ENCODE data around the gene GNG12.

Gene GNG12

DNA sequence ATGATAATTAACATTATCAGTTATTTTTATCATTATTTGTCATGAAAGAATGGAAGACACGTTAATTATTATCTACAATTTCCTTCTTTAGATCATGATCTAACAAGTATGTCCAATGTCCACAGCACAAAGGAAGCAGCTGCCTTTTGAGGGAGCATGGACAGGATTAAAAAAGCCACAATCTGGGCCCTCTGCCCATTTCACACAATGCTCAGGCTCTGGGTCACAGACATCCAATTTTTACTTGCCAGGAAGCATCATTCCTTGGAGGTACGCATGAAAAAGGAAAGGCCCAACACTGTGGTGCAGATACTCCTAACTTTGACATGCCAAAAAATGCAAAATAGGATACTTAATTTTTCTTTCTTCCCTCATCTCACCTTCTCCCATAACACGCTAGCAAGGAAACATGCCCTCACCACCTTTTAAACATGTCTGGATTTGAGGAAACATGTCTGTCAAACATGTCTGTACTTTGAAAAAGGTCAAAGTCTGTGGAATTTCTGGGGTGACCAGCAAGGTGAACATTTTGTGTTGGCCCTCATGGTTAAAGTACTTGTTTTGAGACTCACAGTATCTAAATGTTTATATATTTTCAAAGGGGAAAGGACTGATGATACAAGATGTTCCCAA lies 108.2 kb downstream of the GNG12 start:
- DNase-seq = no peak

DNA sequence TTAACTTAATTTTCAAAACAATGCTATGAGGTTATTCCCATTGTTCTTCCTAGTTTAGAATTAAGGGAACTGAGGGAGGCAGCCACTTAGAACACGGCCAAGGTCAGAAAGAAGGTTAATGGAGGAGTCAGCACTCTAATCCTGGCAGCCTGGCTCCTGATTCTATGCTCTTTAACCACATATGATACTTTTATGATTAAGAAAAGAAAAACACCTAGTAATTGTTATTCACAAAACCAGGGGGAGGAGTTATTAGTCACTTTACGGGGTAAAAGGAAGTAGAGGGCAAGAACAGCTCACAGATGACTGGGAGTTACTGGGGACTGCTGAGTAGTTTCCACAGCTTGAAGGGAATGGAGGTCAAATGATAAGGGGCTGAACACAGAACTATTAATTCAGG lies 109.6 kb downstream of the GNG12 start:
- no peak for DNase-seq

DNA sequence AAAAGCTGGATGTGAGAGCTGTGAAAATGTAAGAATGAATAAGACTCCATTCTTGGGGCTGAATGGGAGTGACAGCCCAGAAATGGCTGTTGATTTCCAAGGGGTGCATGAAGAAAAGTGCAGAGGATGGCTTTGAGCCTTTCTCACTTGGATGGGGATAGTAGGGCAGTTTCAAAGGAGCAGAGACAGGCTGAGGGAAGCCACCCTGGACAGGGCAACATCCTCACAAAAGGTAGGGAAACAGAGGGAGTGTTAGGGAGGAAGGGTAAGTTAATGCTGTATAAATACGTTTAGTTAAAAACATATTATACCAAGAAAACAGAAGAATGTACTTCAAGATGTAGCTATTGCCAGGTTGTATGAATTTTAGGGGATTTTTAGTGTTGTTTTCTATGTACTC lies 110.1 kb downstream of the GNG12 start:
- DNase-seq = no peak

DNA sequence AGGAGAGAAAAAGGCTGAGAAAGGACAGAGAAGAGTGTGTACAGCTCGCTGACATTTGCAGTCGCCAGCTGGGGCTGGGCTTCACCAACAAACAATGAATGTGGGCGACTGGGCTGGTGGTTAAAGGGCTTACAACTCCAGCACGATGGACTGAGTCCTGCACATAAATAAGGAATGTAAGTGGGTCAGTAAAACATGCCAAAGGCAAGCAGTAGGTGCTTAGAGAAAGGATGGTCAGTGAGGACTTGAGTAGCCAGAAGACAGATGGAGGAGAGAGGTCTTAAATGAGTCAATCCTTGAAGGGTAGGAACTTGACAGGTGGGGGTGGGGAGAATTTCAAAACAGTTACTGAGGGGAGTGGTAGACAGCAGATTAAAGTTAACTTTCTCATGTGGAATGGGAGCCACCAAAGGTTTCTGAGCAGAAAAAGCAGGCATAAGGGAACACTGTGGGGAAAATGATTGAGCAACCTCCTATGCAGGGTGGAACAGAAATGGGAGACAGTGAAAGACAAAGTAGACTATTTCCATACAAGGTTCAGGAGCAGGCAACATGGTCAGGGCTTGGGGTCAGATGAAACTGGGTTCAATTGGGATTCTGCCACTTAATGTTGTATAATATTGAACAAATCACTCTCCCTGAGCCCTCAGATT lies 110.8 kb downstream of the GNG12 start:
- no peak for DNase-seq

DNA sequence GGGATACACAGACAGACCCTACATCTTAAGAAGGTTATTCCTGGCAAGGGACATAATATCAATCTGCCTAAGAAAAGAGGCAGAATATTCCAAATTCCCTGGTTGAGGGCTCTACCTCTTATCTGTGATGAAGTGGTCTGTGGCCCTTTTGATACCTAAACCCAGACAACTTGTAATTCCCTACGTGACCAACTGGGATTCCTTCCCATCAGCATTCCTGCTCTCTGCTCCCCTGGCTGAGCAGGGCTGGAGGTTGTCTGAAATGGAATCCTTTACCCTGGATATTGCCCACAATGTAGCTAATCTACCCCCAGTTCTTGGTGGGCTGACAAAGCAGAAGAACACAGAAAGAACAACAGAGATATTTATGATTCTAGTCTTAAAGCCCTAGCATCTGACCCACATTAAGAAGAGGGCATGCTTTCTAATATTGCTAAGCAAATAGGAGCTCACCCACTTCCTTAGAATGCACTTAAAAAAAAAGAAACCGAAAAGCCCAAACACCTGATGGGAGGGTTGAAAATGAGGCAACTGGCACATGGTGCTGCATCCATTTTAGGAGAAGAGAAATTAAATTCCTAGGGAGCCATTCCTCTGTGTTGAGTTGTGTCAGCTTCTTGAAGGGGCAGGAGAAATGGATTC lies 111.5 kb downstream of the GNG12 start:
- no peak for DNase-seq

DNA sequence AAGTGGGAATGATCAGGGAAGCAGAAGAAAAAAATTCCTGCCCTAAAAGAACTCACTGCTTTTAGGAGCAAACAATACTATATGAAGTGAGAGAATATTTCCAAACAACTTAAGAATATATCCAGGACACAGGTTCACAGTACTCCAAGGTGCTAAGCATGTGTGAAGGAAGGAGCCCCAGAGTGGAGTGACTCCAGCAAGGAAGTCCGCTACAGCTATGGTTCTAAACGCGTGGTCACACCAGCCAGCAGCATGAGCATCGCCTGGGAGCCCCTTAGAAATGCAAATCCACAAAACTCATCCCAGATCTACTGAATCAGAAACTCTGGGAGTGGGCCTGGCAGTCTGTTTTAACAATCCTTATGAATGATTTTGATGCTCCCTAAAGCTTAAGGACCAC lies 112.2 kb downstream of the GNG12 start:
- DNase-seq = no peak

DNA sequence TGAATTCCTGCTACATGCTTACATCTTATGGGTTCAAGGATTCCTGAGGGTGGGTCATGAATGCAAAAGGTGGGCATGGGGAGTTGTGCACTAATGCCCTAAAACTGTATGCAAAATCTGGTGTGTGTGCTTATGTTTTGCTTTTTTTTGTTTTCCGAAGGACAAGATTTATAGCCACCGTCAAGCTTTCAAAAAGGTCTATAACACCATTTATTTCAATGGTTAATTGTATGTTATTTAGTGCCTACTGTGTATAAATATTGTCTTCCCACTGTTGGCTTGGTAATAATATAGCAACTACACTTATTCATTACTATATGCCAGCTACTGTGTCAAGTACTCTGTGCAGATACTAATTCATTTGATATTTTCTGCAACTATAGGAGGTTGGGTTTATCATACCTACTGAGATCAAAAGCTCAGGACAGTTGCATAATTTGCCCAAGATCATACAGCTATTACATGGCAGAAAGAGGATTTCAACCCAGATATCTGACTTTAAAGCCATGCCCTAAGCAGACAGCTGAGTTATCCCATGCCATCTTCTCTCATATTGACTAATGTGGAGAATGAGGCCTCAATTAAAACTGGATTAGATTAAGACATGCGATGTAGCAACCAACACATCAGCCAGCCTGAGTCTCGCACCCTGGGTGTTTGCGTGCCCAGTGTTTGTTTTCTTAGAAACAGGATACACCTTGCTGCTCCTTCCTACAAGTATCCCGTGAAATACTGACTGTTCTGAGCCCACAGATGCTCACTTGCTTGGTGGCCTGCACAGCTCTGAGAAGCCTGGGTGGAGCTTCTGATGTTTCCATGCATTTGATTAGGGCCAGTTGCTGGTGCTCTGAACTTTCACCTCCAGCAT lies 113.7 kb downstream of the GNG12 start:
- DNase-seq = no peak

DNA sequence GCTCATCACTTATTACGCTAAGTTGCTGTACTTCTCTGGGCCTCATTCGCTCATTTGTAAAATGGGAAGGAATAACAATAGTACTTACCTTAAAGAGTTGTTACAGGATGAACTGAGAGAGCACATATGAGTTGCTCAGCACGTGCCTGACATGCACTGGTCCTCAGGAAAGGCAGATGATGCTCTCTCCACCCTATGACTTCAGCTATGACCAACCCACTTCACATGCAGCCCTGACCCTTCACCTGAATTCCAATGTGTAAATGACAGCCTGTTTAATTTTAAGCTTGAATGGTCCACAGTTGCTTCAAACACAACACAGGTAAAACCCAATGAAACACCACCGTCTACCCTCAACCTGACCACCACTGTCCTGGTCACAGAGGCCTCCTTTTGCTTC lies 115.4 kb downstream of the GNG12 start:
- peak; percentile 42 for DNase-seq

DNA sequence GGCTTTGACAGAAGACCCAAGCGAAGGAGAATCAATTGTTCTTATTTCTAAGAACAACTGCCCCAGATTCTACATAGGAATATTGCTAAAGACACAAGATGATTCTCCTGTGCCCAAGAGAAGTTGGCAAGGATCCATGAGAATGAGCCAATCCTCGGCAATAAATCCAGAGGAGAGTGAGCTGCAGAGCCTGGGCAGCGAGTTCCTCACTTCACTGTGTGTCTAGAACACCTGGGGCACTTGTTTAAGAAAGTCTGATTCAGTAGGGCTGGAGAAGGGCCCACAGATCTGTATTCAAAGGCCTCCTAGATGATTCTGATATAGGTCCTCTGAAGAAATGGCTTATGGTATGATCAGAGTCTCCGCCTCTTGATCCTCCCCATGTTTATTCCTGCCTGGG lies 116.5 kb downstream of the GNG12 start:
- peak; percentile 14 for DNase-seq

DNA sequence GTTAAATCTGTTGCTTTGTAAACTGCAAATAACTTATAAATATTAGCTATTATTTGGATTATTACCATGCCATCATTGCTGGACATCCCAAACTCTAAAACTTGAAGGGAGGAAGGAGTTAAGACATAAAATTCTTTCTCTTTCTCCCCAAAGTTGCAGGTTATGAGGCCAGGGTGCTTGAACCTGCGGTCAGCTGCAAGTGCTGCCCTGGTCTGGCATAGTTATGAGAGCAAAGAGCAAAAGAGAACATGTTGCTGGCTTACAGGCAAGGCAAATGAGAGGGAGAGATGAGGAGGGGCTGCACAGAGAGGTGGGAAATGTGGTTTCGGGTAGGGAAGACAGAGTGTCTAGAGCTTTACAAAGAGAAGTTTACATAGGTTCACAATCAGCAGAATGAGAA lies 117.4 kb downstream of the GNG12 start:
- no peak for DNase-seq

DNA sequence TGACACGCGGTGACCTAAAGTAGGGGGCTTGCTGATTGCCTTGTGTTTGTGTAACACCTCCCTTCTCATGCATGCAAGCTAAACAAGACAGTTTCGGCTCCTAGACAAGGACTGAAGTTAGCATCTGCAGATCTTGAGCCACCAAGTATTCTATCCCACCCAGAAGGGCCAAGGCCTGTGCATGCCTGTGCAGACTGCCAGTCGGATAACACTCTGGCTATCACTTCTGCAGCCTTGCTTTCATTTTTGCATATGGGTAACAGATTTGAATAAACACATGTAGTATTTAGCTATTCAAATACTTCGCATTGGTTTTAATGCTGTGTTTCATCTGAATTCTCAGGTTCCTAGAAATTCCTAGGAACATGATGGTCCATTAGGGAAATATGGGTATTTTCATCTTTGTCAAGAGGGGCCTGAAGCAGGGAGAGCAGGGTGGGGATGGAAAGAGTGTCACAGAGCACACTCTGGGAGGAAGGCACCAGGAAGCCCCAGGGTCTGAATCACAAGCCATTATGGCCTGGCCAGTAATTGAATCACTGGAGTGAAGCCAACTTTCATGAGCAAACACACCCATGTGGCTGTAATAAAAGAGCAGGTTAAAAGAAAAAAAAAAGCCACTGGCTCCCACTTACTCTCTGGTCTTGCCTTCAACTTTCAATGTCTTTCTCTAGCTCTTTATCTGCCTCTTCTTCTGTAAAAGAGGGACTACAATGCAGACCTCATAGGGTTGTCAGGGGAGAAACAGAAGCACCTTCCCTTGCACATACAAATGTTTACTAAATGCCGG lies 120.0 kb downstream of the GNG12 start:
- peak; percentile 79 for DNase-seq

DNA sequence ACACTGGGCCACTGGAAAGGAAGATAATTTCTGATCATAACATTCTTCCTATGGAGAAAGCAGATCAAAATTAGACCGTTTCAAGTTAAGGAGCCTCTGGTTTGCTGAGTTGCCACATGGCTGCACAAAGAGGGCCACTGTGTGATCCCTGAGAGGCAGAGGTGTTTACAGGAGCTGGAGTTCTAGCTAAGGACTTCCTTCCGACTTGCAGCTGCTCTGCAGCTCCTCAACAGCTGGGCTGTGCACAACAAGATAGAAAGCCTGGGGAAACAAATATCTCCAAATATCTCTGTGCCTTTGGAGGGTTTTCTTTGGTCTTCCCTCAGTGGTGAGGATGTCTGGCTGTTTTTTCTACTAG lies 121.4 kb downstream of the GNG12 start:
- DNase-seq = peak; percentile 78

DNA sequence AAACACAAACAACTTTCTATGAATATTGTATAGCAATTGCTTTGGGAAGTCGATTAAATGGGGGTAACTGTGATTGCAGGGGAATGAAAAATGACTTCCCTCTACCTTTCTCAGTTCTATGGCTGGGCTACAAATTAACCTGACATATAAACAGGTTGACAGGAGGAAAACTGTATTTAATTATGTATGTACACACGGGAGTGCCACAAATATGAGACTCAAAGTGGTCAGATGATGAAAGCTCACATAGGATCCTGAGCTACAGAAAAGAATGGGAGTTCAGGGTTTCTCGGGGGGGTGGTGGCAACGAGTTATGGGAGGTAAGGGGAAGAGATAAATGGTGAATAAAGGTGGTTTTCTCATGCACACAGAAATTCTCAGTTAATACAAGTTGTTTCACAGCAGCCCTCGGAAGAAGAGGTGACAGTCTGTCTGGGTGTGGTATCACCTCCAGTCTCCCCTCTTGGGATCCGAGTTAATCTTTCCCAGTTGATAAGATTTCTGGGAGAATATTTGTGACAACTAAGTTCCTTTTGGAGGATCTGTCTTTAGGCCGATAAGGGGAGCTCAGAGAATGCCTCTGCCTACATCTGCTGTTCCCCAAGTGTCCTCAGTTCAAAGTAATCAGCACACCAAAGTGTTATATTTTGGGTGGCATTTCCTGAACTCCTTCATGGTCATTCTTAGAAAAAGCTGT lies 122.0 kb downstream of the GNG12 start:
- no peak for DNase-seq

DNA sequence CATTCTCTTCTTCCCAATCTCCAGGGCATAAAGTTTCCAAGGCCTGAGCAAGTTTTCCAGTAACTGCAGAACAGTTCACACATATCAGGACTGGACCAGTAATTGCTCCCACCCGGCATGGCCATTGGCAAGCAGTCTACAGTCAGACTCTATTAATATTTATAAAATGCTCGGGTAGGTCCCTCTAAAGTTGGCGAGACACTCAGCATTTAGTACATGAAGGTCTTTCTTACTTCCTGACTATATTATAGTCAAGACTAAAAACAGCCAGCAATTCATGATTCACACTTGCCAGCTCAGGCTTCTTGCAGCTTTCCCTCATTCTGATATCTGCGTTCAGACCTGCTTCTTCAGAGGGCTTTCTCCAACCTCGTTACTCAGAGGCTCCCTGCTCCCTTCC lies 122.8 kb downstream of the GNG12 start:
- no peak for DNase-seq

DNA sequence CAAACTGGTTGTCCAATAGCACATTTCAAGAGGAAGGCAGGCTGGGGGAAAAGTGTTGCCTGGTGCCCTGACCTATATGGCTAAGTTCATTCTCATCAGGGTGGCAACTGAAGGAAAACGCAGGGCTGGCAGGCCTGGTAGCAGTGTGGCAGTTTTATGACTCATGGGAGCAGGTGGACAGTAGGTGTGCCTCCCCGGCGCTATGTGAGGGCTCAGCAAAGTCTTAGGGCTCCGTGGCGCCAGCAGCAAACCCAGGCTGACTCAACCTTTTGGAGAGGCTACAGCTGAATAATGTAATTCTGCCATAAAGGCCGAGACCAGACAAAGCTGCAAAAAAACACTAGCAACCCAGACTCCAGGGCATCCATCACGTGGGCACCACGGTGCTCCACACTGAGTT lies 124.7 kb downstream of the GNG12 start:
- peak; percentile 31 for DNase-seq

DNA sequence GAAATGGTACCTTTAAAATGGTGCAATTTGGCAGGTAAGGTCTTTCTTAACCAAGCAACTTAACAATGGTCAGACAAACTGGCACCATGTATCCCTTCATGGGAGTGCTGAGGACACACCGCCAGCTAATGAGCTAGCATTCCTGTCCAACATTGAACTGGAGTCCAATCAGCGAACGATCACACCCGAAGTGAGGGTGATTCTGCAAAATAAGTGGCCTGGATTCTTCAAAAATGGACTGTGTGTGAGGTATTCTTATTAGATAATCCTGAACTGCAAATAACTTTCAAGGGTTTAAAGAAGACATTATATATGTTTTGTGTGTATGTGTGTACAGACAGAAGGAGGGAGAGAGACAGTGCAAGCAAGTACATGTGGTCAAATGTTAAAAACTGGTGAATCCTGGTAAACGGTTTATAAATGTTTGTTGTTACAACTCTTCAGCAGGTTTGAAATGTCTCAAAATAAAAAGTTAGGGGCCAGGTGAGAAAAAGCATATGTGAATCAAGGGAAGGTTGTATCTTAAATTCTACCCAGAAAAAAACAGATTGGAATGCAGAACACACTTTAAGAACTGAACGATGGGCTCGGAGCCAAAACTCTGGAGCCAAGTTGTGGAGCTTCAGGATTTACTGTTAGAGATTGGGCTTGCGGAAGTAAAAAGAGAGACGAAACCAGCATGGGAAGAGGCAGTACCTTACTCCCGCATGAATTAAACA lies 127.4 kb downstream of the GNG12 start:
- DNase-seq = no peak

DNA sequence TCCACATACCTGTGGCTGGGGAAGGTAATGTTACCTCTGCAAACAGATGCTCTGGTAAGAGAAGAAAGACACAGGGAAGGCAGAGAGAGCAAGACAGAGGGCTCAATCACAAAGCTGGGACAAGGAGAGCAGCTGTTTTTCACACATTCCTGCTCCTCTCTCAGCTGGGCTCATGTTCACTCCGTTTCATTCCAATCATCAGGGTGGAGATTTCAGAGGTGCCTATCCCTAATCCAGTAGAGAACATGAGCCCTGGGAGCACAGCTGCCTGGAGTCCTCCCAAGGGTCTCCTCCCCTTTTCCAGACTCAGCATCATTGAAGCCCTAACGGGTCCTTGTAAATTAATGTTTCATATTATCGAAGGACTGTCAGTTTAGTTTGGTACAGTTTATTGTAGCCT lies 128.9 kb downstream of the GNG12 start:
- no peak for DNase-seq

DNA sequence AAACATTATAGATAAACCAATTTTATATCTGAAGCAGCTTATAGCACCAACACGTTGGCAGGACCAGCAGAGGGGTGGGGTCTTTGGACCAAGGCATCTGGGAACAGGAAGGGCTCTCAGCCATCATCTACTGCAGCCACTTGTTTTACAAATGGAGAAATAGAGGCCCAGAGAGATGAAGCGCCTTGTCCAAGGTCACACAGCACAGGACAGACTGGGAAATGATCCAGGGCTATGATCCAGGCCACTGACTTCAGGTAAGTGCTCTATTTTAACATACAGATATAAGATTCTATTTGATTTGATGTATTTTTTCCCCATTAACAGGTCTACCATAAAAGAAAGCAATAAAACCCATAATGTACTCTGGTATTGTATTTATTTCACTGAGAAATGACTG lies 131.4 kb downstream of the GNG12 start:
- no peak for DNase-seq

DNA sequence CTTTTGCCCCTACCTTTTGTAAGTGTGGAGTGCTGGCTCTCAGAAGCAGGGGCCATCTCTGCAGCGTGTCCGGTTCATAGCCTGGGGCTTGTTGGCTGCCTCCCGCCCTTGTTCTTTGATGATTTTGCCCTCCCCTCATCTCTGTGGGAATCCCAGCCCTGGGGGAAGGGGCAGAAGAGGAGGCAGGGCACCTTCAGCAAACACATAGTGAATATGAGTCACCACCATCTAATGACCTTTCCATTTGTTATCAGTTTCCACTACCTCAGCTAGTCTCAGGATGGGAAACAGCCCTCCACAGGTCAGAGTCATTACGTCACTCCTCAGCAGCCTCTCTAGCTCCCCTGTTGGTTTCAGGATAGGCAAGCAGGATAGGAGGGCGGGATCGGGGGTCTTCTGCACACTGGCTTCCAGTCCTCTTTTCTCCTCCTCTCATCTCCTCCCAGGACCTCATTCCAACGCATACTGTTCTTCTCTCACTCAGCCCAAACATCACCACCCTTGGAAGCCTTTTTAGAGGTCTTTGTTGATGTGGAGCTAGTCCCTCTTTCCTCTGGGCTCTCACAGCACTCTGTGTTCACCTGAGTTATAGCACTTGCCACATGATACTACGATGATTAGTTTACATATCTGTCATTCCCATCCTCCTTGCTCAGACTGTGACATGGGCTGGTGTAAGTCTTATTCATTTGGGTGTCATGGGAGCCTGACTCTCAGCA lies 132.4 kb downstream of the GNG12 start:
- DNase-seq = peak; percentile 29

DNA sequence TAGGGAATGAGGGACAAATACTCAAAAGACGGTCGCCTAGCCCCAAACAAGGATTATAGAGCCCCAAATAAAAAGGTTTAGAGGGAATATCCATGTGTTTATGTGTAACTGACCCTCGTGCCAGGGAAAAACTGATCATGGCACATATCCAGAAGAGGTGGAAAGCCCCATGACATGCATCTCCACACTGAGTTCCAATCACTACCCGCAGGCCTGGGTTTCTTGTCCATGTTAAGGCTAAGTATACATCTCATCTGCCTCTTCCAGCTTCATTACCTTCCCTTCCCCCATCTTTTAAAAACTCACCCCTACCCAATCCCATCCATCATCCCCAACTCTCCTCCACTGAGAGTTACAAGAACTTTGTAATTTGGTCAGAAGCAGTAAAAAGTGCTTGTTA lies 133.0 kb downstream of the GNG12 start:
- no peak for DNase-seq

DNA sequence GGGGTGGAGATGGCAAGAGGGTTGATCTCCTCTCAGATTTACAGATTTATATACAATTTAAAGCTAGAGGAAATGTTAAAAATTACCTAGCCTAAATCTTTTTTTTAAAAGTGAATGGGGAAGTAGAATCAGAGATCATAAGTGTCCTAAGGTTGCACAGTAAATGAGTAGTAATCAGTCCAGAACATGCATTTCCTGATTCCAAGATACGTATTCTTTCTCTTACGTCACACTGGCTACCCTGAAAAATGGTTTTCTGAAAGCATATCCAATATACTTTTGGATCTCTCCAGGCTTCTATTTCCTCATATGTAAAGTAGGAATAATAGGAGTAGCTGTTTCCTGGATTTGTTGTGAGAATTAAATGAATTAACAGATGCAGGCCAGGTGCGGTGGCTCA lies 136.6 kb downstream of the GNG12 start:
- no peak for DNase-seq

Measured in NCI-H510A treated with DMSO at 0.1 percent for 48 hours (cell line).